ENCODE results near the gene OR1F1. TPM values are rescaled to one million over a fixed set of nuclear protein-coding genes. Genes with fewer than 3 reads are reported as not detected.
A peak's percentile ranks its signal among the peaks of the same experiment; 100 is the strongest.

OR1F1 gene
- total RNA-seq, 1 experiment from 2014 or later, result 1.4 TPM

GRCh38 chr16:3144321-3144983 lies 43.6 kb upstream of the OR1F1 start:
- no TSS peak for BruUV-seq (replicated peaks)
- DNase-seq, result peak in 1 of 2 experiments; percentile 21
- no peak for TF ChIP-seq EZH2 (IDR thresholded peaks at IDR 0.05; ENCODE audit: low read depth)
- TF ChIP-seq, protein P1, sequence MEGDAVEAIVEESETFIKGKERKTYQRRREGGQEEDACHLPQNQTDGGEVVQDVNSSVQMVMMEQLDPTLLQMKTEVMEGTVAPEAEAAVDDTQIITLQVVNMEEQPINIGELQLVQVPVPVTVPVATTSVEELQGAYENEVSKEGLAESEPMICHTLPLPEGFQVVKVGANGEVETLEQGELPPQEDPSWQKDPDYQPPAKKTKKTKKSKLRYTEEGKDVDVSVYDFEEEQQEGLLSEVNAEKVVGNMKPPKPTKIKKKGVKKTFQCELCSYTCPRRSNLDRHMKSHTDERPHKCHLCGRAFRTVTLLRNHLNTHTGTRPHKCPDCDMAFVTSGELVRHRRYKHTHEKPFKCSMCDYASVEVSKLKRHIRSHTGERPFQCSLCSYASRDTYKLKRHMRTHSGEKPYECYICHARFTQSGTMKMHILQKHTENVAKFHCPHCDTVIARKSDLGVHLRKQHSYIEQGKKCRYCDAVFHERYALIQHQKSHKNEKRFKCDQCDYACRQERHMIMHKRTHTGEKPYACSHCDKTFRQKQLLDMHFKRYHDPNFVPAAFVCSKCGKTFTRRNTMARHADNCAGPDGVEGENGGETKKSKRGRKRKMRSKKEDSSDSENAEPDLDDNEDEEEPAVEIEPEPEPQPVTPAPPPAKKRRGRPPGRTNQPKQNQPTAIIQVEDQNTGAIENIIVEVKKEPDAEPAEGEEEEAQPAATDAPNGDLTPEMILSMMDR (conservative IDR thresholded peaks at IDR 0.05), result no peak
- no peak overlapping the region for H3K27ac ChIP-seq
- H3K4me1 ChIP-seq (replicated peaks; ENCODE audit: insufficient read depth), result peaks cover 5% of the 10 kb centered on the region
- H4K20me1 ChIP-seq (ENCODE audit: insufficient read depth), result no peaks in the 10 kb centered on the region
- no peaks in the 10 kb centered on the region for H3K36me3 ChIP-seq (ENCODE audit: low read depth)
- CTCF ChIA-PET, result no interaction called here
- H2AFZ ChIP-seq, result no peak overlapping the region
- intact Hi-C loops (cut with micrococcal nuclease; ENCODE audit: unreplicated experiment), result no loop called here
- H3K4me2 ChIP-seq, result no peak overlapping the region
- peaks cover under 1% of the 10 kb centered on the region; the same call in 1 of the 2 replicates for H3F3A ChIP-seq (ENCODE audit: insufficient read depth, low read depth)
- POLR2A ChIA-PET (ENCODE audit: unreplicated experiment), result interaction anchor here (0.6 kb wide), 1 partner anchor 37 kb away, joined by 6 read pairs; no protein-coding TSS in a partner anchor
- no peaks in the 10 kb centered on the region for H3K27me3 ChIP-seq (ENCODE audit: insufficient read depth, low read depth)
- no peaks in the 10 kb centered on the region for H3K9me3 ChIP-seq (ENCODE audit: insufficient read depth, low read depth)
- no peaks in the 10 kb centered on the region for H3K9me2 ChIP-seq (ENCODE audit: insufficient read depth)
- H3K4me3 ChIP-seq, result no peak overlapping the region
- no peaks in the 10 kb centered on the region for H3K79me2 ChIP-seq (ENCODE audit: low read depth)

- Histone ChIP-seq H4K20me1 (ENCODE audit: insufficient read depth) (no peaks in the 10 kb centered on the region), H3K4me3 (no peak overlapping the region), H3K36me3 (ENCODE audit: low read depth) (no peaks in the 10 kb centered on the region), H3K27me3 (ENCODE audit: insufficient read depth, low read depth) (no peaks in the 10 kb centered on the region), H3K4me2 (no peak overlapping the region), H3K79me2 (ENCODE audit: low read depth) (no peaks in the 10 kb centered on the region), H3K4me1 (replicated peaks; ENCODE audit: insufficient read depth) (peaks cover 6% of the 10 kb centered on the region), H2AFZ (no peak overlapping the region), H3K9me2 (ENCODE audit: insufficient read depth) (no peaks in the 10 kb centered on the region), H3K27ac (no peak overlapping the region), H3F3A (ENCODE audit: insufficient read depth, low read depth) (peaks cover 7% of the 10 kb centered on the region; the same call in 1 of the 2 replicates), H3K9me3 (ENCODE audit: insufficient read depth, low read depth) (no peaks in the 10 kb centered on the region)
- intact Hi-C loops (cut with micrococcal nuclease; ENCODE audit: unreplicated experiment), result no loop called here
- no TSS peak for BruUV-seq (replicated peaks)
- CTCF ChIA-PET, result no interaction called here
- DNase-seq, result peak in 1 of 2 experiments; percentile 6
- TF ChIP-seq EZH2 (IDR thresholded peaks at IDR 0.05; ENCODE audit: low read depth), result no peak
- TF ChIP-seq, protein P1 (conservative IDR thresholded peaks at IDR 0.05), result no peak
- POLR2A ChIA-PET (ENCODE audit: unreplicated experiment), result interaction anchor here (0.7 kb wide), 1 partner anchor 76 kb away, joined by 8 read pairs; no protein-coding TSS in a partner anchor
Measured at GRCh38 chr16:3145151-3145550, 42.9 kb upstream of the OR1F1 start.

DNA sequence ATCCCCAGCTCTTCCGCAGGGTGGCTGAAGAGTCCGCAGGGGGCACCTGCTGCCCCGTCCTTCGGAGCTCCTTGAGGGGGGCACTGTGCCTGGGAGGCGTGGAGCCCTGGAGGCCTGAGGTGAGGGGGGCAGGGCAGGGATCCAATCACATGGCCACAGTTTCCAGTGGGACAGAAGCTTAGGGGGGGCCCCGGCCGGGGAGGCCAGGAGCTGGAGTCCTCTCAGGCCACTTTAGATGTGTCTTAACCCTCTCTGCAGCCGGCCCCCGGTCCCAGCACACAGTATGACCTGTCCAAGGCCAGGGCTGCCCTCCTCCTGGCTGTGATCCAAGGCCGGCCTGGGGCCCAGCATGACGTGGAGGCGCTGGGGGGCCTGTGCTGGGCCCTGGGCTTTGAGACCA lies 42.3 kb upstream of the OR1F1 start:
- Histone ChIP-seq H3K27me3 (ENCODE audit: insufficient read depth, low read depth) (no peaks in the 10 kb centered on the region), H3K4me3 (no peak overlapping the region), H3K36me3 (ENCODE audit: low read depth) (no peaks in the 10 kb centered on the region), H2AFZ (no peak overlapping the region), H3K27ac (no peak overlapping the region), H3K4me1 (replicated peaks; ENCODE audit: insufficient read depth) (peaks cover 6% of the 10 kb centered on the region), H4K20me1 (ENCODE audit: insufficient read depth) (no peaks in the 10 kb centered on the region), H3F3A (ENCODE audit: insufficient read depth, low read depth) (peaks cover 8% of the 10 kb centered on the region), H3K4me2 (no peak overlapping the region), H3K9me2 (ENCODE audit: insufficient read depth) (no peaks in the 10 kb centered on the region), H3K9me3 (ENCODE audit: insufficient read depth, low read depth) (no peaks in the 10 kb centered on the region), H3K79me2 (ENCODE audit: low read depth) (no peaks in the 10 kb centered on the region)
- intact Hi-C loops (cut with micrococcal nuclease; ENCODE audit: unreplicated experiment), result no loop called here
- CTCF ChIA-PET, result no interaction called here
- no peak for TF ChIP-seq EZH2 (IDR thresholded peaks at IDR 0.05; ENCODE audit: low read depth)
- TF ChIP-seq, protein P1 (conservative IDR thresholded peaks at IDR 0.05), result no peak
- BruUV-seq (replicated peaks), result no TSS peak
- DNase-seq, result no peak
- POLR2A ChIA-PET (ENCODE audit: unreplicated experiment), result interaction anchor here (0.7 kb wide), 1 partner anchor 77 kb away, joined by 8 read pairs; no protein-coding TSS in a partner anchor
